ENCODE results near the gene JMJD7.

- TF ChIP-seq CTCF (IDR thresholded peaks at IDR 0.05; ENCODE audit: low read depth, low read length, poor library complexity, severe bottlenecking) (no peak), EZH2phosphoT487 (IDR thresholded peaks at IDR 0.05; ENCODE audit: borderline replicate concordance, low read length) (no peak)
These were observed 20.7 kb downstream of the JMJD7 start for GRCh38 chr15:41848631-41849030.

Measured in DOHH2 (cell line).